ENCODE measurements around the gene PRODH. TPM values are rescaled to one million over a fixed set of nuclear protein-coding genes. Genes with fewer than 3 reads are reported as not detected.

Gene PRODH, protein sequence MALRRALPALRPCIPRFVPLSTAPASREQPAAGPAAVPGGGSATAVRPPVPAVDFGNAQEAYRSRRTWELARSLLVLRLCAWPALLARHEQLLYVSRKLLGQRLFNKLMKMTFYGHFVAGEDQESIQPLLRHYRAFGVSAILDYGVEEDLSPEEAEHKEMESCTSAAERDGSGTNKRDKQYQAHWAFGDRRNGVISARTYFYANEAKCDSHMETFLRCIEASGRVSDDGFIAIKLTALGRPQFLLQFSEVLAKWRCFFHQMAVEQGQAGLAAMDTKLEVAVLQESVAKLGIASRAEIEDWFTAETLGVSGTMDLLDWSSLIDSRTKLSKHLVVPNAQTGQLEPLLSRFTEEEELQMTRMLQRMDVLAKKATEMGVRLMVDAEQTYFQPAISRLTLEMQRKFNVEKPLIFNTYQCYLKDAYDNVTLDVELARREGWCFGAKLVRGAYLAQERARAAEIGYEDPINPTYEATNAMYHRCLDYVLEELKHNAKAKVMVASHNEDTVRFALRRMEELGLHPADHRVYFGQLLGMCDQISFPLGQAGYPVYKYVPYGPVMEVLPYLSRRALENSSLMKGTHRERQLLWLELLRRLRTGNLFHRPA
- 11.3 TPM for polyA plus RNA-seq (2013, experiment 1 of 2)
- 11.0 TPM for polyA plus RNA-seq (2013, experiment 2 of 2)

- no peaks in the 10 kb centered on the region for H3K4me1 ChIP-seq (ENCODE audit: insufficient read depth, low read length)
- WGBS, result no CpG with 5 or more reads among the region's 67 CpGs
- no peak within 1 kb of the TSS for H3K27ac ChIP-seq (ENCODE audit: low read depth, low read length)
- H3K9me3 ChIP-seq (ENCODE audit: insufficient read depth, low read depth, low read length), result no peaks in the 10 kb centered on the region
- H3K9ac ChIP-seq (ENCODE audit: low read depth, low read length), result no peak within 1 kb of the TSS
- H3K36me3 ChIP-seq (ENCODE audit: insufficient read depth, low read length), result no peaks in the 10 kb centered on the region
- H3K4me3 ChIP-seq (ENCODE audit: low read length), result no peak within 1 kb of the TSS
- H3K27me3 ChIP-seq (ENCODE audit: insufficient read depth, low read length), result no peaks in the 10 kb centered on the region
These were observed at the start of gene PRODH for GRCh38 chr22:18935889-18936529. Gene PRODH, minus strand, starts transcription at chr22:18936293. Its CDS starts 6 bp downstream, at chr22:18936287.

- no peak overlapping the region for H3K4me3 ChIP-seq (ENCODE audit: low read length)
- WGBS, result 96% methylated on average over 21 of the region's 21 CpGs
- peaks cover 6% of the 10 kb centered on the region for H3K9me3 ChIP-seq (ENCODE audit: insufficient read depth, low read depth, low read length)
- H3K9ac ChIP-seq (ENCODE audit: low read depth, low read length), result no peak overlapping the region
- no peaks in the 10 kb centered on the region for H3K27me3 ChIP-seq (ENCODE audit: insufficient read depth, low read length)
- H3K4me1 ChIP-seq (ENCODE audit: insufficient read depth, low read length), result no peaks in the 10 kb centered on the region
- H3K36me3 ChIP-seq (ENCODE audit: insufficient read depth, low read length), result no peaks in the 10 kb centered on the region
- no peak overlapping the region for H3K27ac ChIP-seq (ENCODE audit: low read depth, low read length)
These were observed 49.7 kb upstream of the PRODH start for GRCh38 chr22:18985780-18986179.

DNA sequence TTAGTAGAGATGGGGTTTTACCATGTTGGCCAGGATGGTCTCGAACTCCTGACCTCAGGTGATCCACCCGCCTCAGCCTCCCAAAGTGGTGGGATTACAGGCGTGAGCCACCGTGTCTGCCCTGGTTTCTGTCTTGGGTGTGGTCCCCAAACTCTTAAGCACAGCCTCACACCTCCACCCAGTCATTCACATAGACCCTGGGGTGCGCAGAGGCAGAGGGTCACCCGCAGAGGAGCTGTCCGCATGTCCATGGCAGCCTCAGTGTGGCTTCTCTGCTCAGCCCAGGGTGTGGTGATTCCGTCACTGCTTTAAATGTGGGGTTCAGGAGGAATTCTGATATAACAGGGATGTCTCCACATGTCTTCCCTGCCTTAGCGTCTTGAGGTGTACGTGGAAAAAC lies 48.5 kb upstream of the PRODH start:
- WGBS, result 92% methylated on average over 10 of the region's 10 CpGs
- Histone ChIP-seq H3K27ac (ENCODE audit: low read depth, low read length) (no peak overlapping the region), H3K4me1 (ENCODE audit: insufficient read depth, low read length) (no peaks in the 10 kb centered on the region), H3K4me3 (ENCODE audit: low read length) (no peak overlapping the region), H3K9ac (ENCODE audit: low read depth, low read length) (no peak overlapping the region), H3K9me3 (ENCODE audit: insufficient read depth, low read depth, low read length) (peaks cover 13% of the 10 kb centered on the region), H3K36me3 (ENCODE audit: insufficient read depth, low read length) (no peaks in the 10 kb centered on the region), H3K27me3 (ENCODE audit: insufficient read depth, low read length) (no peaks in the 10 kb centered on the region)

DNA sequence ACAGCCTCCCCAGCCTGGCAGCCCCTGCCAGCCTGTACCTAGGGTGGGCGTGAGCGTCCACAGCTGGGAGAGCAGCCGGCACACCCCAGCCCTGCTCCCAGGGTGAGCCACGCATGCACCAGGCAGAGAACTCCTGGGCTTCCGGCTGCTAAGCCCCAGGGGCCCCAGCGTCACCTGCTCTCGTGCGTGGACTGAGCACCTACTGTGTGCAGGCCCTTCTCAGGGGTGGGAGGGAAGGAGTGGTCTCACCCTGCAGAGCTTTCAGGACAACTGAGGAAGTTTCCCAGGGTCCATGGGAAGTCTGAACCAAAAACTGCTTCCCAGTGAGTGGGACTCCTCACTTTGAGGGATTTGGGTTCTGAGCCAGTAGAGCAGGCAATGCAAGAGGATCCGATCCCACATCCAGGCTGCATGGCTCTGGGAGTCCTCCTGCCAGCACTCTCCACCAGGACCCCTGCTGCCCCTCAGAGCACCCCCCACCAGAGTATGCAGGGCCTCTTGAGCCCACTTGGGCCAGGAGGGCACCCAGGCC lies 47.1 kb upstream of the PRODH start:
- H3K9ac ChIP-seq (ENCODE audit: low read depth, low read length), result no peak overlapping the region
- no peaks in the 10 kb centered on the region for H3K36me3 ChIP-seq (ENCODE audit: insufficient read depth, low read length)
- H3K27ac ChIP-seq (ENCODE audit: low read depth, low read length), result no peak overlapping the region
- 92% methylated on average over 9 of the region's 9 CpGs for WGBS
- no peaks in the 10 kb centered on the region for H3K27me3 ChIP-seq (ENCODE audit: insufficient read depth, low read length)
- peaks cover 13% of the 10 kb centered on the region for H3K9me3 ChIP-seq (ENCODE audit: insufficient read depth, low read depth, low read length)
- no peaks in the 10 kb centered on the region for H3K4me1 ChIP-seq (ENCODE audit: insufficient read depth, low read length)
- H3K4me3 ChIP-seq (ENCODE audit: low read length), result no peak overlapping the region

GRCh38 chr22:18980829-18981228 lies 44.7 kb upstream of the PRODH start:
- no peaks in the 10 kb centered on the region for H3K36me3 ChIP-seq (ENCODE audit: insufficient read depth, low read length)
- H3K9me3 ChIP-seq (ENCODE audit: insufficient read depth, low read depth, low read length), result peaks cover 13% of the 10 kb centered on the region
- no peaks in the 10 kb centered on the region for H3K27me3 ChIP-seq (ENCODE audit: insufficient read depth, low read length)
- no peak overlapping the region for H3K9ac ChIP-seq (ENCODE audit: low read depth, low read length)
- H3K27ac ChIP-seq (ENCODE audit: low read depth, low read length), result no peak overlapping the region
- H3K4me1 ChIP-seq (ENCODE audit: insufficient read depth, low read length), result no peaks in the 10 kb centered on the region
- H3K4me3 ChIP-seq (ENCODE audit: low read length), result no peak overlapping the region

GRCh38 chr22:18979957-18980356 lies 43.9 kb upstream of the PRODH start:
- H3K27me3 ChIP-seq (ENCODE audit: insufficient read depth, low read length), result no peaks in the 10 kb centered on the region
- no peaks in the 10 kb centered on the region for H3K36me3 ChIP-seq (ENCODE audit: insufficient read depth, low read length)
- WGBS, result 100% methylated on average over 1 of the region's 1 CpG

DNA sequence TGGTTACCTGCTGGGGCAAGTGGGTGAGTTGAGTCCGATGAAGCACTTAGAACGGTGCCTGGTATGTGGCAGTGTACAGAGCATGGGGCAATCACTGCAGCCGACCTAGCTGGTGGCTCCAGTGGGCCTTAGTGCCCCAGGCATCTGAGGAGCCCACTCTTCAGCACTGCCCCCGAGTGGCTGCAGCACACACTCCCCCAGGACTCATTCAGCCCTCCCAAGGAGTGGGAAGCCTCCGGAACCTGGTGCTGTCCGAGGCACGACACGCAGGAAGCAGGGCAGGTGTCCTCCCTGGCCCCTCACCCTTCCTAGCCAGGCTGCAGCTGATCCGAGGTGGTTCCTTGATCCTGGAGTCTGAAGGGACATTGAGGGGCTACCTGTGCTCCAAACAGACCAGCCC lies 42.4 kb upstream of the PRODH start:
- Histone ChIP-seq H3K4me1 (ENCODE audit: insufficient read depth, low read length) (no peaks in the 10 kb centered on the region), H3K27me3 (ENCODE audit: insufficient read depth, low read length) (no peaks in the 10 kb centered on the region), H3K36me3 (ENCODE audit: insufficient read depth, low read length) (no peaks in the 10 kb centered on the region), H3K9ac (ENCODE audit: low read depth, low read length) (no peak overlapping the region), H3K27ac (ENCODE audit: low read depth, low read length) (no peak overlapping the region), H3K4me3 (ENCODE audit: low read length) (no peak overlapping the region), H3K9me3 (ENCODE audit: insufficient read depth, low read depth, low read length) (peaks cover 13% of the 10 kb centered on the region)
- 91% methylated on average over 9 of the region's 9 CpGs for WGBS

More at GRCh38 chr22:18979957-18980356, 43.9 kb upstream of the PRODH start:
- no peak overlapping the region for H3K4me3 ChIP-seq (ENCODE audit: low read length)
- peaks cover 13% of the 10 kb centered on the region for H3K9me3 ChIP-seq (ENCODE audit: insufficient read depth, low read depth, low read length)
- H3K27ac ChIP-seq (ENCODE audit: low read depth, low read length), result no peak overlapping the region
- no peaks in the 10 kb centered on the region for H3K4me1 ChIP-seq (ENCODE audit: insufficient read depth, low read length)
- H3K9ac ChIP-seq (ENCODE audit: low read depth, low read length), result no peak overlapping the region

- no peak overlapping the region for H3K9ac ChIP-seq (ENCODE audit: low read depth, low read length)
- WGBS, result 95% methylated on average over 9 of the region's 9 CpGs
- H3K9me3 ChIP-seq (ENCODE audit: insufficient read depth, low read depth, low read length), result peaks cover 13% of the 10 kb centered on the region
- H3K4me1 ChIP-seq (ENCODE audit: insufficient read depth, low read length), result no peaks in the 10 kb centered on the region
- no peak overlapping the region for H3K27ac ChIP-seq (ENCODE audit: low read depth, low read length)
- H3K27me3 ChIP-seq (ENCODE audit: insufficient read depth, low read length), result no peaks in the 10 kb centered on the region
- H3K36me3 ChIP-seq (ENCODE audit: insufficient read depth, low read length), result no peaks in the 10 kb centered on the region
- H3K4me3 ChIP-seq (ENCODE audit: low read length), result no peak overlapping the region
These were observed 41.8 kb upstream of the PRODH start for GRCh38 chr22:18977824-18978425.

- H3K4me3 ChIP-seq (ENCODE audit: low read length), result no peak overlapping the region
- H3K27me3 ChIP-seq (ENCODE audit: insufficient read depth, low read length), result no peaks in the 10 kb centered on the region
- H3K9ac ChIP-seq (ENCODE audit: low read depth, low read length), result no peak overlapping the region
- H3K4me1 ChIP-seq (ENCODE audit: insufficient read depth, low read length), result no peaks in the 10 kb centered on the region
- peaks cover 12% of the 10 kb centered on the region for H3K9me3 ChIP-seq (ENCODE audit: insufficient read depth, low read depth, low read length)
- no peaks in the 10 kb centered on the region for H3K36me3 ChIP-seq (ENCODE audit: insufficient read depth, low read length)
- WGBS, result 93% methylated on average over 10 of the region's 10 CpGs
- H3K27ac ChIP-seq (ENCODE audit: low read depth, low read length), result no peak overlapping the region
These were observed 40.2 kb upstream of the PRODH start for GRCh38 chr22:18976197-18976751.

- no peaks in the 10 kb centered on the region for H3K36me3 ChIP-seq (ENCODE audit: insufficient read depth, low read length)
- no peak overlapping the region for H3K4me3 ChIP-seq (ENCODE audit: low read length)
- 93% methylated on average over 16 of the region's 16 CpGs for WGBS
- H3K4me1 ChIP-seq (ENCODE audit: insufficient read depth, low read length), result no peaks in the 10 kb centered on the region
- H3K9me3 ChIP-seq (ENCODE audit: insufficient read depth, low read depth, low read length), result peaks cover 5% of the 10 kb centered on the region; the same call in 1 of the 2 replicates
- H3K27me3 ChIP-seq (ENCODE audit: insufficient read depth, low read length), result no peaks in the 10 kb centered on the region
- H3K27ac ChIP-seq (ENCODE audit: low read depth, low read length), result no peak overlapping the region
- H3K9ac ChIP-seq (ENCODE audit: low read depth, low read length), result no peak overlapping the region
These were observed 39.5 kb upstream of the PRODH start for GRCh38 chr22:18975434-18976196.
